GM23248 (cell line): Measurements from ENCODE around the gene HOTAIR. TPM values are rescaled to one million over a fixed set of nuclear protein-coding genes. Genes with fewer than 3 reads are reported as not detected.
A peak's percentile ranks its signal among the peaks of the same experiment; 100 is the strongest.

Source experiments
- DNase-seq: peaks from one replicate; pipeline ENCODE4 v3.0.0-alpha.2; 2015
- H2AFZ ChIP-seq: fragments of 200-600 bp; sonication (generic); 2 replicates; pipeline ENCODE4 v1.6.1; 2016; ENCODE audit warnings: antibody characterized with exemption
- H3F3A ChIP-seq: fragments of 200-600 bp; sonication (generic); 2 replicates; pipeline ENCODE4 v1.6.1; 2016; ENCODE audit warnings: mild to moderate bottlenecking, antibody characterized with exemption, mixed run types; ENCODE audit not compliant: insufficient read depth
- H3K27ac ChIP-seq: fragments of 200-600 bp; sonication (generic); 2 replicates; pipeline ENCODE4 v1.5.1; 2016; ENCODE audit warnings: mild to moderate bottlenecking
- H3K27me3 ChIP-seq: fragments of 200-600 bp; sonication (generic); replicated peaks from 2 replicates; pipeline ENCODE4 v1.6.1; 2016; ENCODE audit warnings: mild to moderate bottlenecking; ENCODE audit not compliant: insufficient read depth
- H3K36me3 ChIP-seq: fragments of 200-600 bp; sonication (generic); 2 replicates; pipeline ENCODE4 v1.6.1; 2016; ENCODE audit warnings: low read depth, mild to moderate bottlenecking
- H3K4me1 ChIP-seq: fragments of 200-600 bp; sonication (generic); 2 replicates; pipeline ENCODE4 v1.6.1; 2016; ENCODE audit warnings: mild to moderate bottlenecking; ENCODE audit not compliant: insufficient read depth
- H3K4me2 ChIP-seq: fragments of 200-600 bp; sonication (generic); one replicate; pipeline ENCODE4 v1.6.1; 2016; ENCODE audit warnings: mild to moderate bottlenecking; ENCODE audit not compliant: unreplicated experiment
- H3K4me3 ChIP-seq: fragments of 200-600 bp; sonication (generic); 2 replicates; pipeline ENCODE4 v1.5.1; 2016; ENCODE audit warnings: mild to moderate bottlenecking
- H3K79me2 ChIP-seq: fragments of 200-600 bp; sonication (generic); 2 replicates; pipeline ENCODE4 v1.6.1; 2016; ENCODE audit warnings: mild to moderate bottlenecking; ENCODE audit not compliant: insufficient read depth
- H3K9ac ChIP-seq: fragments of 200-600 bp; sonication (generic); 2 replicates; pipeline ENCODE4 v1.6.1; 2016; ENCODE audit warnings: mild to moderate bottlenecking
- H3K9me2 ChIP-seq: fragments of 200-600 bp; sonication (generic); 2 replicates; pipeline ENCODE4 v1.6.1; 2016; ENCODE audit warnings: mixed run types, mild to moderate bottlenecking, moderate library complexity; ENCODE audit not compliant: insufficient read depth
- H3K9me3 ChIP-seq: fragments of 200-600 bp; sonication (generic); one replicate; pipeline ENCODE4 v1.6.1; 2017; ENCODE audit warnings: low read depth
- H4K20me1 ChIP-seq: fragments of 200-600 bp; sonication (generic); 2 replicates; pipeline ENCODE4 v1.6.0; 2016; ENCODE audit not compliant: insufficient read depth
- EZH2 ChIP-seq: fragments of 200-600 bp; sonication (generic); IDR thresholded peaks from 2 replicates; pipeline ENCODE4 v1.6.1; 2018; ENCODE audit warnings: antibody characterized with exemption, mild to moderate bottlenecking; ENCODE audit not compliant: insufficient read depth, poor library complexity, severe bottlenecking
- EZH2phosphoT487 ChIP-seq: fragments of 200-600 bp; sonication (generic); IDR thresholded peaks from 2 replicates; pipeline ENCODE4 v1.6.1; 2018; ENCODE audit warnings: antibody characterized with exemption, moderate library complexity, mild to moderate bottlenecking, low read depth; ENCODE audit not compliant: insufficient read depth
- WGBS, 2 experiments: methylation state at CpG; one replicate each; pipeline ENCODE4 v1.1.6; 2015 to 2017; ENCODE audit warnings: low lambda C conversion rate in 2 of 2, low coverage in 1 of 2; ENCODE audit errors: missing lambda C conversion rate in 2 of 2; 5-methylcytosine and 5-hydroxymethylcytosine counted together
- in situ Hi-C: fragments of 300-500 bp; cut with MboI; formaldehyde crosslinking; loops from 2 replicates; pipeline ENCODE4 v1.15.0; 2020
- polyA plus RNA-seq: library from polyadenylated mRNA; unstranded; fragments of >200 nt; fragmentation: Nextera tagmentation; extraction: Ambion mirVana; gene quantifications from 2 replicates; pipeline ENCODE4 v1.2.1, GENCODE V29; 2016
- total RNA-seq: library from RNA; depleted of rRNA; stranded (reverse); fragments of >200 nt; shearing (Covaris generic); gene quantifications from 2 replicates; pipeline ENCODE4 v1.2.3, GENCODE V29; 2014

The HOTAIR gene
- total and polyA plus RNA-seq, 2 experiments from 2014 or later = not detected

DNA sequence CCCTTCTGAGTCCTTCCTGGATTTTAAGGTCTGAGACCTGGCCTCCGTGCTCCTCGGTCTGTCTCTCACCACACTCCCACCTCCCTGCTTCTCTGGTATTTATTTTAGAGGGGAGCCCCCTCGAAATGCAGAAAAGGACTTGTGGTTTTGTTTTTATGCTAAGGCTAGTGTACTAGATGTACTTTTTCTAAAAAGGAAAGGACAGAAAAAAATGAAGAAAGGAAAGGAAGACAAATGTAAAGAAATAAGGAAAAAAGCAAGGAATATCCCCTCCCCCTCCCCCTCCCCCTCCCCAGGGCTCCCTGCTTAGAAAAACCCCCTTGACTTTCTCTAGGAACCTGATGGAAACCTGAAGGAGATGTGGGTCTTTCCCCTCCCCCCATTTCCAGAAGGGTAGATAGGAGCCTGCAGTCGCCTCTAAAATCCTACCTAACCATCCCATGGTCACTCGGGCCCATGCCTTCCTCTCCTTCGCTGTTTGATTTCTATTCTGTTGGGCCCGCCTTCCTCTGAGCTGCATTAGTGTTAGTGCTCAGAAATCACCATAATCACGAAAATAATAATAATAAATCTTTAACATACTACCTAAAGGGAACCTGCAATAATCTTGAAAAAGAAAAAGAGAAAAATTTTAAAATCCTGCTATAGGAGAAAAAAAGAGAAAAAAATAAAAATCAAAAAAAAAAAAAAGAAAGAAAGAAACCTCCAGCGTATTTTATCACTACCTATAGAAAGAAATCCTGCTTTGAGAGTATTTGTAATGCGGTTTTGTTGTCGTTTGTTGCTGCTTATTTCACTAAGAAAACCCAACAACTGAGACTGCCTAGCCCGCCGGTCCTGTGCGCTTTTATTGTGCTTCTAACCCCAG is 37.1 kb upstream of the HOTAIR start:
- in situ Hi-C loops = no loop called here
- Histone ChIP-seq H3K9me3 (no peaks in the 10 kb centered on the region), H3K4me3 (peak overlapping the region; percentile 91), H3K27ac (peak overlapping the region; percentile 49; the same call in 1 of the 2 replicates), H3F3A (peaks cover 23% of the 10 kb centered on the region), H3K9me2 (no peaks in the 10 kb centered on the region), H3K9ac (peak overlapping the region; percentile 84), H3K36me3 (no peaks in the 10 kb centered on the region), H2AFZ (no peak overlapping the region), H4K20me1 (no peaks in the 10 kb centered on the region), H3K27me3 (no peaks in the 10 kb centered on the region), H3K4me2 (peak overlapping the region; percentile 81), H3K4me1 (peaks cover 37% of the 10 kb centered on the region), H3K79me2 (peaks cover 59% of the 10 kb centered on the region)
- no peak for DNase-seq
- TF ChIP-seq EZH2phosphoT487 = no peak
- TF ChIP-seq EZH2 = no peak
- WGBS, 2 experiments = 85 to 89% methylated on average over 14 of the region's 14 CpGs

GRCh38 chr12:54010972-54011664 is 36.4 kb upstream of the HOTAIR start:
- peak overlapping the region; percentile 41 for H3K27ac ChIP-seq
- H3K4me3 ChIP-seq = peak overlapping the region; percentile 91
- H3K9ac ChIP-seq = peak overlapping the region; percentile 84
- H3K36me3 ChIP-seq = no peaks in the 10 kb centered on the region
- no peaks in the 10 kb centered on the region for H3K27me3 ChIP-seq
- WGBS, 2 experiments = 43 to 51% methylated on average over 17 of the region's 17 CpGs
- peak overlapping the region; percentile 81 for H3K4me2 ChIP-seq
- H3K9me2 ChIP-seq = no peaks in the 10 kb centered on the region
- peaks cover 23% of the 10 kb centered on the region for H3F3A ChIP-seq
- H2AFZ ChIP-seq = peak overlapping the region; percentile 52
- H3K4me1 ChIP-seq = peaks cover 37% of the 10 kb centered on the region
- in situ Hi-C loops = no loop called here
- H3K79me2 ChIP-seq = peaks cover 57% of the 10 kb centered on the region
- TF ChIP-seq EZH2 (no peak), EZH2phosphoT487 (no peak)
- H3K9me3 ChIP-seq = no peaks in the 10 kb centered on the region
- no peaks in the 10 kb centered on the region for H4K20me1 ChIP-seq
- peak; percentile 41 for DNase-seq

- Histone ChIP-seq H3K4me2 (peak overlapping the region; percentile 81), H3K4me1 (peaks cover 33% of the 10 kb centered on the region), H3K27ac (peak overlapping the region; percentile 73), H3K9me2 (no peaks in the 10 kb centered on the region), H3F3A (peaks cover 23% of the 10 kb centered on the region), H3K36me3 (no peaks in the 10 kb centered on the region), H4K20me1 (no peaks in the 10 kb centered on the region), H3K9ac (peak overlapping the region; percentile 84), H3K9me3 (no peaks in the 10 kb centered on the region), H3K79me2 (peaks cover 49% of the 10 kb centered on the region), H3K27me3 (no peaks in the 10 kb centered on the region), H2AFZ (peak overlapping the region; percentile 76), H3K4me3 (peak overlapping the region; percentile 91)
- no peak for DNase-seq
- TF ChIP-seq EZH2phosphoT487 (no peak), EZH2 (no peak)
- WGBS, 2 experiments = 33 to 39% methylated on average over 10 of the region's 10 CpGs
- in situ Hi-C loops = no loop called here
Observed at GRCh38 chr12:54010053-54010971, 35.6 kb upstream of the HOTAIR start.
